ENCODE results near the gene ENGASE.
"Not testable (repeated sequence)": the region's sequence is repeated elsewhere in the genome, so short reads cannot be mapped to it uniquely, and the experiment has no call there.

ENGASE gene

GRCh38 chr17:79074649-79075445 lies at the start of gene ENGASE:
ENGASE (plus strand) TSS chr17:79074824; CDS start chr17:79074945, 121 bp downstream.
- DNase-seq (ENCODE audit: low read depth in 3 of 3): peak; percentile 81 to 92 (median 86)

- no peak for DNase-seq (ENCODE audit: low read depth in 3 of 3)
Observed at GRCh38 chr17:79024901-79025737, 49.5 kb upstream of the ENGASE start.

GRCh38 chr17:79026376-79027273 lies 48.0 kb upstream of the ENGASE start:
- no peak for DNase-seq (ENCODE audit: low read depth in 3 of 3)

GRCh38 chr17:79027274-79027924 lies 47.2 kb upstream of the ENGASE start:
- DNase-seq (ENCODE audit: low read depth in 3 of 3): no peak

GRCh38 chr17:79027925-79028491 lies 46.6 kb upstream of the ENGASE start:
- DNase-seq (ENCODE audit: low read depth in 3 of 3): no peak

- DNase-seq (ENCODE audit: low read depth in 3 of 3): no peak
Observed at GRCh38 chr17:79028496-79029326, 45.9 kb upstream of the ENGASE start.

- no peak for DNase-seq (ENCODE audit: low read depth in 3 of 3)
Observed at GRCh38 chr17:79029327-79030009, 45.2 kb upstream of the ENGASE start.

- not testable (repeated sequence) for DNase-seq (ENCODE audit: low read depth in 3 of 3)
Observed at GRCh38 chr17:79030636-79031035, 44.0 kb upstream of the ENGASE start.

- no peak for DNase-seq (ENCODE audit: low read depth in 3 of 3)
Observed at GRCh38 chr17:79031996-79032875, 42.4 kb upstream of the ENGASE start.

GRCh38 chr17:79033046-79033616 lies 41.5 kb upstream of the ENGASE start:
- no peak for DNase-seq (ENCODE audit: low read depth in 3 of 3)

- DNase-seq (ENCODE audit: low read depth in 3 of 3): no peak
Observed at GRCh38 chr17:79033741-79034501, 40.7 kb upstream of the ENGASE start.

GRCh38 chr17:79034931-79035485 lies 39.6 kb upstream of the ENGASE start:
- no peak for DNase-seq (ENCODE audit: low read depth in 3 of 3)

GRCh38 chr17:79035686-79036085 lies 38.9 kb upstream of the ENGASE start:
- DNase-seq (ENCODE audit: low read depth in 3 of 3): no peak

- DNase-seq (ENCODE audit: low read depth in 3 of 3): no peak
Observed at GRCh38 chr17:79036181-79036580, 38.4 kb upstream of the ENGASE start.

- no peak for DNase-seq (ENCODE audit: low read depth in 3 of 3)
Observed at GRCh38 chr17:79036596-79036995, 38.0 kb upstream of the ENGASE start.

- no peak for DNase-seq (ENCODE audit: low read depth in 3 of 3)
Observed at GRCh38 chr17:79038545-79039135, 36.0 kb upstream of the ENGASE start.

GRCh38 chr17:79039171-79039570 lies 35.5 kb upstream of the ENGASE start:
- no peak for DNase-seq (ENCODE audit: low read depth in 3 of 3)
